ENCODE measurements around the gene KCNJ14.

Gene KCNJ14

GRCh38 chr19:48508729-48509411, 53.5 kb downstream of the KCNJ14 start:
- DNase-seq (ENCODE audit: low read depth), result no peak

- DNase-seq (ENCODE audit: low read depth), result no peak
These were observed 54.3 kb downstream of the KCNJ14 start for GRCh38 chr19:48509467-48510194.

GRCh38 chr19:48510421-48511268, 55.3 kb downstream of the KCNJ14 start:
- no peak for DNase-seq (ENCODE audit: low read depth)

- DNase-seq (ENCODE audit: low read depth), result no peak
These were observed 56.0 kb downstream of the KCNJ14 start for GRCh38 chr19:48511321-48511731.

GRCh38 chr19:48511800-48512503, 56.6 kb downstream of the KCNJ14 start, which contains the start of gene LMTK3:
Gene LMTK3 (minus strand): TSS chr19:48511835. CDS start chr19:48511576, 259 bp downstream.
- no peak for DNase-seq (ENCODE audit: low read depth)

GRCh38 chr19:48512504-48513288, 57.3 kb downstream of the KCNJ14 start:
- no peak for DNase-seq (ENCODE audit: low read depth)

- DNase-seq (ENCODE audit: low read depth), result no peak
These were observed 58.1 kb downstream of the KCNJ14 start for GRCh38 chr19:48513289-48514122.

GRCh38 chr19:48514123-48514458, 58.7 kb downstream of the KCNJ14 start:
- DNase-seq (ENCODE audit: low read depth), result no peak

GRCh38 chr19:48516536-48516935, 61.2 kb downstream of the KCNJ14 start:
- DNase-seq (ENCODE audit: low read depth), result no peak
